IPS-18a (cell line): Measurements from ENCODE around the gene CPNE8.
"Not testable (repeated sequence)": the region's sequence is repeated elsewhere in the genome, so short reads cannot be mapped to it uniquely, and the experiment has no call there.

ENCODE experiments used
- H3K27ac ChIP-seq: one replicate; pipeline ENCODE4 v1.5.1; 2013; ENCODE audit warnings: low read length
- H3K27me3 ChIP-seq: one replicate; pipeline ENCODE4 v1.6.1; 2013; ENCODE audit warnings: mild to moderate bottlenecking, low read length; ENCODE audit not compliant: control insufficient read depth, insufficient read depth
- H3K36me3 ChIP-seq: one replicate; pipeline ENCODE4 v1.6.1; 2013; ENCODE audit warnings: low read depth, low read length; ENCODE audit not compliant: control insufficient read depth
- H3K4me1 ChIP-seq: one replicate; pipeline ENCODE4 v1.6.1; 2013; ENCODE audit warnings: low read depth, low read length; ENCODE audit not compliant: control insufficient read depth
- H3K4me3 ChIP-seq: one replicate; pipeline ENCODE4 v1.5.1; 2013; ENCODE audit warnings: low read length
- H3K9ac ChIP-seq: one replicate; pipeline ENCODE4 v1.6.1; 2013; ENCODE audit warnings: mild to moderate bottlenecking, low read length, moderate library complexity
- H3K9me3 ChIP-seq: one replicate; pipeline ENCODE4 v1.6.1; 2013; ENCODE audit warnings: low read depth, low read length; ENCODE audit not compliant: control insufficient read depth

CPNE8 gene

GRCh38 chr12:38761636-38762342, 143.6 kb downstream of the CPNE8 start:
- Histone ChIP-seq H3K27me3 (no peaks in the 10 kb centered on the region), H3K9ac (no peak overlapping the region), H3K4me3 (no peak overlapping the region), H3K36me3 (no peaks in the 10 kb centered on the region), H3K4me1 (peaks cover 4% of the 10 kb centered on the region), H3K27ac (no peak overlapping the region), H3K9me3 (no peaks in the 10 kb centered on the region)

- Histone ChIP-seq H3K4me1 (peaks cover 4% of the 10 kb centered on the region), H3K36me3 (no peaks in the 10 kb centered on the region), H3K9ac (no peak overlapping the region), H3K9me3 (no peaks in the 10 kb centered on the region), H3K4me3 (no peak overlapping the region), H3K27ac (no peak overlapping the region), H3K27me3 (no peaks in the 10 kb centered on the region)
Measured at GRCh38 chr12:38761111-38761510, 144.3 kb downstream of the CPNE8 start.

GRCh38 chr12:38759621-38760020, 145.8 kb downstream of the CPNE8 start:
- H3K4me3 ChIP-seq, result no peak overlapping the region
- no peaks in the 10 kb centered on the region for H3K36me3 ChIP-seq
- H3K9me3 ChIP-seq, result no peaks in the 10 kb centered on the region
- H3K9ac ChIP-seq, result no peak overlapping the region
- no peaks in the 10 kb centered on the region for H3K27me3 ChIP-seq
- H3K4me1 ChIP-seq, result peaks cover 4% of the 10 kb centered on the region
- H3K27ac ChIP-seq, result no peak overlapping the region

GRCh38 chr12:38746744-38747143, 158.6 kb downstream of the CPNE8 start:
- Histone ChIP-seq H3K4me3 (no peak overlapping the region), H3K4me1 (peaks cover 23% of the 10 kb centered on the region), H3K27me3 (no peaks in the 10 kb centered on the region), H3K27ac (no peak overlapping the region), H3K36me3 (no peaks in the 10 kb centered on the region), H3K9me3 (no peaks in the 10 kb centered on the region), H3K9ac (no peak overlapping the region)

GRCh38 chr12:38745601-38746000, 159.8 kb downstream of the CPNE8 start:
- H3K9ac ChIP-seq, result no peak overlapping the region
- no peak overlapping the region for H3K27ac ChIP-seq
- H3K4me1 ChIP-seq, result peaks cover 23% of the 10 kb centered on the region

GRCh38 chr12:38744041-38744440, 161.3 kb downstream of the CPNE8 start:
- Histone ChIP-seq H3K9ac (no peak overlapping the region), H3K36me3 (no peaks in the 10 kb centered on the region), H3K27me3 (no peaks in the 10 kb centered on the region)

More at GRCh38 chr12:38745601-38746000, 159.8 kb downstream of the CPNE8 start:
- Histone ChIP-seq H3K36me3 (no peaks in the 10 kb centered on the region), H3K4me3 (no peak overlapping the region), H3K27me3 (no peaks in the 10 kb centered on the region), H3K9me3 (no peaks in the 10 kb centered on the region)

GRCh38 chr12:38742496-38742895, 162.9 kb downstream of the CPNE8 start:
- not testable (repeated sequence) for H3K27me3 ChIP-seq, H3K4me3 ChIP-seq, H3K9me3 ChIP-seq, H3K27ac ChIP-seq, H3K36me3 ChIP-seq, H3K9ac ChIP-seq
- H3K4me1 ChIP-seq, result peaks cover 23% of the 10 kb centered on the region

More at GRCh38 chr12:38744041-38744440, 161.3 kb downstream of the CPNE8 start:
- Histone ChIP-seq H3K27ac (no peak overlapping the region), H3K4me1 (peaks cover 23% of the 10 kb centered on the region), H3K9me3 (no peaks in the 10 kb centered on the region), H3K4me3 (no peak overlapping the region)

- no peak overlapping the region for H3K4me3 ChIP-seq
- no peak overlapping the region for H3K9ac ChIP-seq
- no peaks in the 10 kb centered on the region for H3K4me1 ChIP-seq
- H3K9me3 ChIP-seq, result no peaks in the 10 kb centered on the region
- H3K36me3 ChIP-seq, result no peaks in the 10 kb centered on the region
- no peaks in the 10 kb centered on the region for H3K27me3 ChIP-seq
- no peak overlapping the region for H3K27ac ChIP-seq
Measured at GRCh38 chr12:38736821-38737220, 168.6 kb downstream of the CPNE8 start.

- Histone ChIP-seq H3K4me3 (no peak overlapping the region), H3K9ac (no peak overlapping the region), H3K4me1 (no peaks in the 10 kb centered on the region), H3K36me3 (no peaks in the 10 kb centered on the region), H3K9me3 (no peaks in the 10 kb centered on the region), H3K27me3 (no peaks in the 10 kb centered on the region), H3K27ac (no peak overlapping the region)
Measured at GRCh38 chr12:38732761-38733160, 172.6 kb downstream of the CPNE8 start.

- H3K4me1 ChIP-seq, result no peaks in the 10 kb centered on the region
Measured at GRCh38 chr12:38728894-38729293, 176.5 kb downstream of the CPNE8 start.

GRCh38 chr12:38721611-38722252, 183.7 kb downstream of the CPNE8 start:
- Histone ChIP-seq H3K4me1 (no peaks in the 10 kb centered on the region), H3K36me3 (no peaks in the 10 kb centered on the region), H3K4me3 (no peak overlapping the region), H3K27ac (no peak overlapping the region), H3K9ac (no peak overlapping the region), H3K27me3 (no peaks in the 10 kb centered on the region), H3K9me3 (no peaks in the 10 kb centered on the region)

More at GRCh38 chr12:38728894-38729293, 176.5 kb downstream of the CPNE8 start:
- Histone ChIP-seq H3K9ac (no peak overlapping the region), H3K27me3 (no peaks in the 10 kb centered on the region), H3K27ac (no peak overlapping the region), H3K4me3 (no peak overlapping the region), H3K36me3 (no peaks in the 10 kb centered on the region), H3K9me3 (no peaks in the 10 kb centered on the region)

- Histone ChIP-seq H3K27me3 (no peaks in the 10 kb centered on the region), H3K27ac (no peak overlapping the region), H3K4me3 (no peak overlapping the region), H3K36me3 (no peaks in the 10 kb centered on the region), H3K9me3 (no peaks in the 10 kb centered on the region), H3K4me1 (no peaks in the 10 kb centered on the region), H3K9ac (no peak overlapping the region)
Measured at GRCh38 chr12:38720661-38721060, 184.7 kb downstream of the CPNE8 start.
